Stimulated activated CD8-positive, alpha-beta memory T cell treated with anti-CD3 and anti-CD28 coated beads, Interleukin-15, amount 100 ng/mL, for 48 hours (primary cell): ENCODE results near the gene PANK1.

Experiments used
- DNase-seq, 2 donors: peaks; one replicate each; pipeline ENCODE4 v3.0.0-alpha.2; 2020; ENCODE audit warnings: low read depth in 2 of 2

The PANK1 gene

GRCh38 chr10:89644967-89645741 lies at the start of gene PANK1:
Gene PANK1 (minus strand): TSS chr10:89645242. CDS start chr10:89644891, 351 bp downstream.
- DNase-seq, result peak; percentile 61 to 62

GRCh38 chr10:89693176-89693575 lies 48.1 kb upstream of the PANK1 start:
- no peak for DNase-seq

- DNase-seq, result no peak
Measured at GRCh38 chr10:89692416-89692815, 47.4 kb upstream of the PANK1 start.

GRCh38 chr10:89690027-89690426 lies 45.0 kb upstream of the PANK1 start:
- no peak for DNase-seq

GRCh38 chr10:89685936-89686335 lies 40.9 kb upstream of the PANK1 start:
- DNase-seq, result no peak

GRCh38 chr10:89684604-89685003 lies 39.6 kb upstream of the PANK1 start:
- no peak for DNase-seq

- no peak for DNase-seq
Measured at GRCh38 chr10:89683883-89684282, 38.8 kb upstream of the PANK1 start.

GRCh38 chr10:89679986-89680385 lies 34.9 kb upstream of the PANK1 start:
- DNase-seq, result no peak

GRCh38 chr10:89677341-89677740 lies 32.3 kb upstream of the PANK1 start:
- no peak for DNase-seq

GRCh38 chr10:89670926-89671325 lies 25.9 kb upstream of the PANK1 start:
- DNase-seq, result no peak

- DNase-seq, result no peak
Measured at GRCh38 chr10:89669985-89670384, 24.9 kb upstream of the PANK1 start.

GRCh38 chr10:89668386-89669071 lies 23.5 kb upstream of the PANK1 start:
- no peak for DNase-seq

GRCh38 chr10:89666138-89666537 lies 21.1 kb upstream of the PANK1 start:
- DNase-seq, result no peak

- no peak for DNase-seq
Measured at GRCh38 chr10:89665302-89665701, 20.3 kb upstream of the PANK1 start.

GRCh38 chr10:89664203-89664602 lies 19.2 kb upstream of the PANK1 start:
- DNase-seq, result no peak

- DNase-seq, result no peak
Measured at GRCh38 chr10:89663144-89663543, 18.1 kb upstream of the PANK1 start.

GRCh38 chr10:89662596-89662995 lies 17.6 kb upstream of the PANK1 start:
- DNase-seq, result no peak

- DNase-seq, result no peak
Measured at GRCh38 chr10:89659143-89660131, 14.4 kb upstream of the PANK1 start.

- DNase-seq, result no peak
Measured at GRCh38 chr10:89657302-89657701, 12.3 kb upstream of the PANK1 start.

GRCh38 chr10:89655722-89656121 lies 10.7 kb upstream of the PANK1 start:
- no peak for DNase-seq

- DNase-seq, result no peak
Measured at GRCh38 chr10:89653410-89653869, 8.4 kb upstream of the PANK1 start.

- no peak for DNase-seq
Measured at GRCh38 chr10:89652806-89653370, 7.8 kb upstream of the PANK1 start.
